Umbilical cord (tissue), 2 donors: ENCODE results near the gene SLFN12L. TPM values are rescaled to one million over a fixed set of nuclear protein-coding genes. Genes with fewer than 3 reads are reported as not detected.
"Not testable (repeated sequence)": the region's sequence is repeated elsewhere in the genome, so short reads cannot be mapped to it uniquely, and the experiment has no call there.

Experiments used
- DNase-seq: peaks from one replicate; pipeline ENCODE4 v3.0.0-alpha.2; 2015; ENCODE audit warnings: low spot score
- total RNA-seq: library from RNA; depleted of rRNA; stranded (reverse); fragments of >200 nt; gene quantifications from one replicate; pipeline ENCODE4 v1.2.3, GENCODE V29; 2014; ENCODE audit warnings: low replicate concordance; ENCODE audit not compliant: insufficient read depth

SLFN12L gene
- 8.4 TPM for total RNA-seq

DNA sequence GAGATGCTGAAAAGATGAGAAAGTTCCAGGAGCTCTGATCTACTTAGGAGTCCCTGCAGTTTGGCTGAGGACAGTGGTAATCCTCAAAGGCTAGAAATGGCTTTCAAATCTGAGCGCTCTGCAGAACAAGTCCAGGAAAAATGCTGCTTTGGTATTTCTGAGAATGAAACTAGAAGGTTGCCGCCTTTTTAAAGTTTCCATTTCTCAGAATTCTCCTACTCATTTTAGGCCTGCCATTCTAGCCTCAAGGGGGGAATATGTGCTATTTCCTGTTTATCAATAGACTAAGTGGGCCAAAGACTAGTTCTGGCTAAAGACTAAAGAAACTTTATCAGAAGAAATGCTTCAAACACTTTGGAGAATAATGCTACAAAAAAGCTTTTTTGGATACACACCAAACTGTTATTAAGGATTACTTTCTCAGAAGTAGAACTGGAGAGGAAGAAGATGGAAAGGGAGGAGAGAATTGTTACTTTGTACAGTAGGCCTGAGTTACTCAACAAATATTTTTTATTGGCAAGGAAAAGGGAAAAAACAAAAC is at the start of gene SLFN12L:
Gene SLFN12L (minus strand): TSS at position 78 of the 541 bp plus-strand sequence. CDS start 15,314 bp downstream, outside the sequence.
- peak; percentile 10 for DNase-seq

DNA sequence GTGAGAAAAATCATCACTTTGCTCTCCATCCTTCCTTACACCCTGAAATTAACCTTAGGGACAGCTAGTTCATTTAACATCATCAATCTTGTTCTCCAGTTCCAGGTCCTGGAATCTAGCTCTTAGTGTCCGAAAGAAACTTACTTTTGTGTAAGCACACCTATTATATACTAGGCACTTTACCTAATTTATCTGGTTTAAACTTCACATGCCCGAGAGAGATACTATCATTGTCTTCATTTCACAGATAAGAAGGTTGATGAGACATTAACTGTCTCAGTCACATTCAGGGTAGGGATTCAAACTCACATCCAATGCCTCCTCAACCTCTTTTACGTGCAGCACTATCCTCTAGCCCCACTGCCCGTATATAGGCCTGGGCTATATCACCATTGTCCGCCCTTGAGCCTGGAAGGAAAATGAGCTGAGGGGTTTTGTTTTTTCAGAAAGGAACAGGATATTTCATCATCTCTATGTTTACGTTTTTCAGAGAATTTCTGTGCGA is 49.1 kb upstream of the SLFN12L start:
- DNase-seq = no peak

DNA sequence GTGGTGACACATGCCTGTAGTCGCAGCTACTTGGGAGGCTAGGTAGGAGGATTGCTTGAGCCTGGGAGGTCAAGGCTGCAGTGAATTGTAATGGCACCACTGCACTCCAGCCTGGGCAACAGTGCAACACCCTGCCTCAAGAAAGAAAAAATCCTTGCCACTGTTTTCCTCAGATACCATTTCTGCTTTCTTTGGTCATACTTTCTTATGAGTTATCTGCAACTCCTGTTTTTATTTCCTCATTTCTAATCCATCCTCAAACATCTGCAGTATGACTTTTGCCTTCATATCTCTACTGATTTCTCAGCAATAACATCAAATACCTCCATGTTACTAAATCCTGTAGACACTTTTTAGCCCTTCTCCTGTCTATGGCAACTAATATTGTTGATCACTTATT is 46.6 kb upstream of the SLFN12L start:
- no peak for DNase-seq

DNA sequence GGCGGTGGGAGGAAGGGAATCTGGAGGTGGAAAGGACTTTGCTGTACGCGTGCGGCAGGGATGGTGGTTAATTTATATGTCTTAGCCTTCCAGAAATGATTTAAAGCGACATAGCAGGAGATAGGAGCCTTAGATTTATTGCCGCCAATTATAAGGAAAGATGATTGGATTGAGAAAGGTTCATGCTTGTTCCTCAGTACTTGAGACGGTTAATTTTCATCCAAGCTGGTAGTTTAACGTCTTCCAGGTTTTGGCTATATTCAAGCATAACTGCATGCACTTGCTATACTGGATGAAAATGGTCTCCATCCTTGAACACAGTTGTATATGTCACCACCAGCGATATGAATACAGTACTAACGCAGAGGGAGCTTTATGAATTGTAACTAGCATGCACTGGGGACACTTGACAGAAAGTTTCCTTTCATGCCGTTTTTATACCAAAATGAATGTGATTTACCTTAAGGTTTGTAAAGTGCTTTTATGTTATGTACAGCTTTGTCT is 41.5 kb upstream of the SLFN12L start:
- no peak for DNase-seq

DNA sequence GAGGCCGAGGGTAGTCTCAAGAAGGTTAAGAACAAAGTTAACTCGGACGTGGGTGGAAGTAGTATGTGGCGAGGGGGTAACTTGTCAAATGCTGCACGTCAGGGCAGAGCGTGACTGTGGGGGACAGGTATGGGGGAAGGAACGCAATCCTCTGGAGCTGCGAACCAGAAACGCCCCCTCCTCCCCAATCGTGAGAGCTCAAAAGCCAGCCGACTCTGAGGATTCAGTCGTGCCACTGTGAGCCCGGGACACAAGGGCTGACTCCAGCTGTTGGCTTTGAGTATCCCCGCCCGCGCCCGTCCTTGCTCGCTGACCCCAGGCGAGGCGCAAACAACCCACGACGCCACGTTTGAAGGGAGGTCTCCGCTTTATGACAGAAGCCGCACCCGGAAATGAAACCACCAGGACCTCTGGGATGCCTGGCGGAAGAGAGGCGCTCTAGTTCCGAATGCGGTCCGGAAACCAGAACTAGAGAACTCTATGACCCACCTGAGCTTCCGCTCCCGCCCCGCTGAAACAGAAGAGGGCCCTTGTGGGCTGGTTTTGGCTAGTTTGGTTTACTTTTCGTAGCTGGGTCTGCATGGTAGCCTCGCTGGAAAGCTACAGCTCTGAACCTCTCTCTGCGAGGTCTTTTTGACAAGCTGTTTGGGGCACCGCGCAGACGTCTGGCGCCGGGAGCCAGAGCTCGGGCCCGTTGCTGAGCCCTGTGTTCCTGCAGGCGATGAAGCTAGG is 40.9 kb upstream of the SLFN12L start, which contains the start of gene PEX12:
Gene PEX12 (minus strand): TSS at position 375 of the 732 bp plus-strand sequence. CDS start 550 bp downstream, outside the sequence.
- peak; percentile 98 for DNase-seq

DNA sequence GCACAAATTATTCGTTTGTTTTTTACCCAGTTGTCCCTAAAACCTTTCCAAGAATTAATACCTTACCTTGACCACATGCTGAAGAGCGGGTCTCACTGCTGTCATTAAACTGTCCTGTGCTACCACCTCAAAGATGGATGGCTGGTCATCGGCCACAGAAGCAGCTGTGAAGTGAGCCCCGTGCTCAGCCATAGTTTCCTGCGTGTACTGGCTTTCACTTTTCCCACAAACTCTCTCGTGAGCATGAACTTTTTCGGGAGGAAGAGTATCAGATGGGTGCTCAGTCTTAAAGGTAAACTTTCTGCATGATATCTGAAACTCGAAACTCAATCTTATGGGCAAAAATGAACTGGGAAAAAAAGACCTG is 40.3 kb upstream of the SLFN12L start:
- peak; percentile 20 for DNase-seq

DNA sequence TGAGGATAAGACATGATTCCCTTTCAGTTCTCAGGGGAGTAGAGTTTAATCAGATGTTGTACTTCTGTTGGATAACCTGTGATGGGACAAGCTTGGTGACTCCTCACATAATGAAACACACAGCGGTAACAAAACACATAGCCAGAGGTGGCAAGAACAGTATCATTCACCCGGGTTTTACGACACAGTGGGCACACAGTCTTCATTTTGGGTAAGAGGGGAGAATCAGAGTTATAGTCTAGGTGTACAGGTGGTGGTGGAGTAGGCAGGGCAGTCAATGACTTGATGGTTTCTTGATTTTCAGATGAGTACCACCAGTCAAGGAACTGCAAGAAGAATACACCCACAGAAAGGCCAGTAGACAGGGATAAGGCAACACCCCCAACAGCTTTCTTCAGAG is 38.3 kb upstream of the SLFN12L start:
- DNase-seq = no peak

DNA sequence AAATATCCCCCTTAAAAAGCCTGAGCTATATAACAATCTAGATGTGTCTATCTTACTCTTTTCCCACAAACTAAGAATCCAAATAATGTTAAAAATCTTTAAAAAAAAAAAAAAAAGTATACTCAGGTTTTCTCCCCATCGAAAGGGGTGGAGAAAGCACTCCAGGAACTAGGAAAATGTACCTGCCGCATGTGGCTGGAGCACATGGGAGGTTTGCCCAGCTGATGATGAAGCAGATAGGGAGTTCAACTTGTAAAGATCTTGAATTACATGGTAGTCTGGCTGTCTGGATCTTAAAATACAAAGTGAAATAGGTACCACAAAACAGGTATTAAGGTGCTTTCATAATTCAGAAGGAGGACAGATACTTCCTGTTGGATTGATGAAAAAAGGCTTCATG is 31.9 kb upstream of the SLFN12L start:
- DNase-seq = no peak

DNA sequence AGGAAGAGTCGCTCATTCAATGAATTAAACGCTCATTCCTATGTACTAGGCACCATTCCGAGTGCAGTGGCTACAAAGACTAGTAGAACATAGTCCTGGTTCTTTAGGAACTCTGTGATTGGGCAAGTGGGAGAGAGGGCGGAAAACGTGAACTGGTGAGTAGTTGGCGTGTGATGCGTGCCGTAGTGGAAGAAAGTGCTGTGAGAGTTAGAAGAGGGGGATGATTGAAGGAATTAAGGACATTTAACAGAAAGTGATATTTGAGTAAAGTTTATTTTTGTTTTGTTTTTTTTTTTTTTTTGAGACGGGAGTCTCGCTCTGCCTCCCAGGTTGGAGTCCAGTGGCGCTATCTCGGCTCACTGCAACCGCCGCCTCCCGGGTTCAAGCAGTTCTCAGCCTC is 31.1 kb upstream of the SLFN12L start:
- DNase-seq = no peak

DNA sequence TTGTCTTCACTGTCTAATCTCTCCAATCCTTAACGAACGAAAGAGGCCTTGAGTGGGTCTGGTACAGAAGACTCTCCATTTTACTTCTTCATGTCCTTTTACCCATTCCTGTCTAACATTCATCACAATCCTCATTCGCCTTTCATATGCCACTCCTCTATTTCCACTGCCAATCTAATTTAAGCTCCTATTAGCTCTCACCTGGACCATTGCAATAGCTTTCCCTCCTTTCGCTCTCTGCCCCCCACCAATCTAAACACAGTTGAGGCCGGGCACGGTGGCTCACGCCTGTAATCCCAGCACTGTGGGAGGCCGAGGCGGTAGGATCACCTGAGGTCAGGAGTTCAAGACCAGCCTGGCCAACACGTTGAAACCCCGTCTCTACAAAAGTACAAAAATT is 29.5 kb upstream of the SLFN12L start:
- no peak for DNase-seq

DNA sequence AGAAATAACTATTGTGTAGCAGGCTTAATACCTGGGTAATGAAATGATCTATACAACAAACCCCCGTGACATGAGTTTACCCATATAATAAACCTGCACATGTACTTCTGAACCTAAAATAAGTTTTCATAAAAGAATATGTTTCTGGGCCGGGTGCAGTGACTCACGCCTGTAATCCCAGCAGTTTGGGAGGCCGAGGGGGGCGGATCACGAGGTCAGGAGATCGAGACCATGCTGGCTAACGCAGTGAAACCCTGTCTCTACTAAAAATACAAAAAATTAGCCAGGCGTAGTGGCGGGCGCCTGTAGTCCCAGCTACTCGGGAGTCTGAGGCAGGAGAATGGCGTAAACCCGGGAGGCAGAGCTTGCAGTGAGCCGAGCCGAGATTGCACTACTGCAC is 25.7 kb upstream of the SLFN12L start:
- not testable (repeated sequence) for DNase-seq

DNA sequence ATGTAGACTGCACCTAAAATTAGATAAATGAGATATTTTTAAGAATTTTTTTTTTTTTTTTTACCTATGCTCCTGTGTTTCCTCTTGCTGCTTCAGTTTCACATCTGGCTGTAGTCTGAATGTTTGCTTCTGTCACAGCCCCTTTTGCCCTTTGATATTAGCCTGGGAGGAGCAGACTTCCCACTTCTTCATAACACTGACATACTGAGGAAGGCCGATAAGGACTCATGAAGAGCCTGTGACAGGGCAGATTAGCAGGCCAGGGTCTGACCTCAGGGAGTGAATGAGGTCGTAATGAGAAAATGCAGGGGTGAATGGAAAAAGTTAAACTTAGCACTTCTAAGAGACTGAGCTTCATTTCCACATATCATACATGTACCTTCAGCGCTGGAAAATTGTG is 23.2 kb upstream of the SLFN12L start, which contains the start of gene SLFN14:
Gene SLFN14 (minus strand): TSS at position 117 of the 400 bp plus-strand sequence. CDS start 2,757 bp downstream, outside the sequence.
- no peak for DNase-seq

DNA sequence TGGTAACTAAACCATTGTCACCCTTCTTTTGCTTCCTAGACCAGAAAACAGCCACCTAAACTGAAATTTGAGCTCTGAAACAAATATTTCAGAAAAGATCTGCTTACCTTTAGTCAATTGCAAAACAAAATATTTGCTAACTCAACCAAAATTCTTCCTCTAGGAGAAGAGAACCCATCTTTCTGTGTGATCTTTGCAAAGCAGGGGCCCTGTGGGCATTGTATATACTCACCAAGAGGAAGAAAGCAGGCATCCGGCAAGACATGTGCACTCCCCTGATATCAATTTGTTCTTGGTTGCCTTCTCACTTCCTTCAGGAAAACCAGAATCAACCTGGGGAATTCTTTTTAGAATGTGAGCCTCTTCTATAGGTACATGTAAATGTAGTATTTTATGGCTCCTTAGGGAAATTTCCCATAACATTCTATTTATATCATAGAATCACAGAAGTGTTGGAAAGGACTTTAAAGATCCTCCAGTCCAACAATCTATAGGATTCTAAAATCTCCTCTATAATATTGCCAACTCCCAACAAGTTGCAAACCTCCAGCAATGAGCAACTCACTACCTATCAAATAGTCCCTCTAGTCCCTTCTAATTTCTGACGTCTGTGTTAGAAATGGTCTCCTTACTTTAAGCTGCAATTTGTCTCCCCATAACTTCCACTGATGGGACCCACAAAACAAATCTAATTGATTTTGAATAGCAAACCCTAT is 22.2 kb upstream of the SLFN12L start:
- DNase-seq = no peak

DNA sequence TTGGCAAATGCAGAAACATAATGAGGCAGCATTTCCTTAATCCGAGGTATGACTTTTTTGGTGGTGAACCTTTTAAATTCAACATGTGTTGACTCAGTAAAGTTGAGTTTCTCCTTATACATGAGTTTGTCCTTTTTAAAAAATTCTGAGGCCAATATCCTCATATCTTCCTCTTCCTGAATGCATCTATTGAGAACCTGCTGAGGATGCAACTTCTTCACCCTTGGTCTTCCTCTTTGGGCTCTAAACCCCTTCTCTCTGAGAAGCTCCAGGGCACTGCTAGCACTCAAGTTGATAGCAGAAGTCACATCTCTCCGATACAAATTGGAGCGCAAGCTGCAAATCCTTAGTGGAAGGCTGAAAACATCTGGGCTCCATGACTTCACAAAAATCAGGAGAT is 19.9 kb upstream of the SLFN12L start:
- DNase-seq = no peak

DNA sequence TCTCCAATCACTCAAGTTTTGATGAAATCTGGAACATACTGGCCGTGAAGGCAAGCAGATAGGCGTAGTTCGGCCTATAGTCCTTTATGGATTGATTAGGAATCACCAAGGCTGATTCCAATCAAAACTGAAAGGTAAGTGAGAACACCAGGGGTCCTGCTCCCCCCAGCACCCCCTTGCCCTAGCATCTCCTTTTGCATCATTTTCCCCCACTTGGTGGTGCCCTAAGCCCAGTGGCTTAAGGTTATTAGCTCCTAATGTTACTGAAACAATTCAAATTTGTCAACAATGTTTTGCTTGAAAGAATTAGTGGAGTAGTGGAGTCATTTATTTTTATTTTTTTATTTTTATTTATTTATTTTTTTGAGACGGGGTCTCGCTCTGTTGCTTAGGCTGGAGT is 18.2 kb upstream of the SLFN12L start:
- DNase-seq = no peak

DNA sequence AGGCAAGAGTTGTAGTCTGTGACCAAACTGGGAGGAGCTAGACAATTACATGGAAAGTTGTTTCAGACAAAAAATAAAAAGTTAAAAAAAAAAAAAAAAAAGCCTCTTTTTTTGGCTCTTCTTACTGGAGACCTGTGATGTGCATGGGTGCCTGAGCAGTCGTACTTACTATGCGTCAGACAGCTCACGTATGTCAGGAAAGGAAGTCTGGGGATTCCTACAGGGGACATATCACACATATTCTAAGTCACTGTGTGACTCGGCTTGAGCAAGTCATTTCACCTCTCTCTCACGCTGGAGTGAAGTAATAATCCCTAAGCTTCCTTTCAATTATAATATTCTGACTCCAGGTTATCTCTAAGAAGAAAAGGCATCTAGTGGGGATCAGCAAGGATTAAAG is 17.2 kb upstream of the SLFN12L start:
- no peak for DNase-seq

DNA sequence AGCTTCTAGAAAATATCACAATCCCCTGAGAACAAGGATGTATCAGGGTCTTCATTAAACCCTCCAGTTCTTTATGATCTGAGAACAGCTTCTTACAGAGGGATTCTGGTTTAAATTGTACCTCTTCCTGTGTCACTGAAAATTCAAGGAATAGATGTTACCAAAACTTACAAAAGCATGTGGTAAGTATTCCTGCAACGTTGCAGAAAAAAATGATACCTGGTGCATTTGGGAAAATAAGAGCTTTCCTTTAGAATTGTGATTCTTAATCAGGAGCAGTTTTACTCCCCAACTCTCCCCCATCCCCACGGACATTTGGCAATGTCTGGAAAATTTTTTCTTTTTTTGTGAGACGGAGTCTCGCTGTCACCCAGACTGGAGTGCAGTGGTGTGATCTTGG is 15.8 kb upstream of the SLFN12L start:
- DNase-seq = no peak

DNA sequence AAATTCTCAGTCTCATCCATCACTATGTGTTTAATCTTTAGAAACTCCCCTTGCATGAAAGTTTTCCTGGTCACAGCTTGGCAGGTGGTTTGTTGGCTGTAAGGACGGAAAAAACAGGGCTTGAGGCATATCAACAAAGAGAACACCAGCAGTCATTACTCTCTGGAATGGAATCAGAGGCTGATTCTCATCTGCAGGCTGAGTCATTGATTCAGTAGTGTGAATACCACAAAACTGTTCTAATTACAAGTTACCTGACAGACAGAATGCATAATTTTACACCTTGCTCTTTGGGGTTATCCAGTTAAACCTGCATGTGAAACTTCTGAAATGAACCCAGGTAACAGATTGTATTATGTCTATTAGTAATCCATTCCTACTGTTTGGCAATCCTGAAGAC is 11.5 kb upstream of the SLFN12L start:
- no peak for DNase-seq

DNA sequence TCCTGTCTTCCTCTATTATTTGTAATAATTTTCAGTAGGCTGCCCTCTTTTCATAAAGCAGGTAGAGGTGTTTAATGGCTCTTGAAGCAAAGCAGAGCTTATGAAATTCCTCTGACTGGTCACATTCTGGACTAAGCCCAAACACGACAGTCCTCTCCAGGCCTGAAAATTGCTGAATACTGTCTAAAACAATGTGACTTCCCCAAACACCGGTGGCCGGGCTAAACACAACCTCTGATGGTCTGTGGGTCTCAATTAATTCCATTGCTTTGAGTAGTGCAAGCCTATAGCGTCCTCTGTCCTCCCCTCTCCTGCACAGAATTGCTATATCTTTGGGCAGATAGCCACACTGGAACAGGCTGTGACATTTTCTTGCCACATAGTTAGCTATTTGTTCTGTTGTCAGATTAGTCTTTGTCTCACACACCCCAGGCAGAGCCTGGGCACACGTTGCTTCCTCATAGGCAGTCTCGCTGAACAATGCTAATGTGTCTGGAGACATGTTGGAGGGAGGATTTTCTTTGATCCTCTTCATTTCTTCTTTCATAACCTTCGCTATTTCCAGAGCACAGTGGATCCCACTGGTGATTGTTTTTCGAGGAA is 10.8 kb upstream of the SLFN12L start:
- no peak for DNase-seq

DNA sequence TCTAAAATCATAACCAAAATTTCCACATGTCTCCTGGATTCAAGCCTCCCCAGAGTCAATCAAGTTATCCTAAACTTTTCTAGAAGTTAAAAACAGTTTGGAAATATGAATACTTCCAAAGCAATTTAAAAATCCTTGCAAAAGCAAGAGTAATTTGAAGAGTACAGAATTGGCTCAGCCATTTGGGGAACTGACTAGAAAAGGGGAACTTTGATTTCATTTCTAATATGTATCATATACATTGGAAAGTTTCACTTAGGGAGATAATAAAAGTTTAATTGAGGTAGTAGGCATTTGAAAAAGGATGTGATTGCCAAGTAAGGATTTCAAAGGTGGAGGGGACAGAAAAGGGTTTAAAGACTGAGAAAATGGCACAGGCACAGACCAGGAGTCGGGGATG is 9.0 kb upstream of the SLFN12L start:
- no peak for DNase-seq

DNA sequence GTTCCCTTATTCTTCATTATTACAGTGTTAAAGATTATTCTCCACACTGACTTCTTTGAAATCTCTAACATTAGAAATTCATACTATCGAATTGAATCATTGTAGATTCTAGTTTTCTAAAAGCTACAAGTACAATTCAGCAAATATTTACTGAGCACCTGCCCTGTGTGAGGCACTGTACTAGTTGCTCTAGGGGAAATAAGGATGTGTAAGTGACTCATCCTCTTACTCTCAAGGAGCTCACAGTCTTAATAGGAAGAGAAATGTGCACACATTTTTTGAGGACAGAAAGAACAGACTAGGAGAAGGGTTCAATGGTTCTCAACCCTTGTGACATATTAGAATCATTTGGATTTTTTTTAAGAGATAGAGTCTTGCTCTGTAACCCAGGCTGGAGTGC is 7.7 kb upstream of the SLFN12L start:
- no peak for DNase-seq

DNA sequence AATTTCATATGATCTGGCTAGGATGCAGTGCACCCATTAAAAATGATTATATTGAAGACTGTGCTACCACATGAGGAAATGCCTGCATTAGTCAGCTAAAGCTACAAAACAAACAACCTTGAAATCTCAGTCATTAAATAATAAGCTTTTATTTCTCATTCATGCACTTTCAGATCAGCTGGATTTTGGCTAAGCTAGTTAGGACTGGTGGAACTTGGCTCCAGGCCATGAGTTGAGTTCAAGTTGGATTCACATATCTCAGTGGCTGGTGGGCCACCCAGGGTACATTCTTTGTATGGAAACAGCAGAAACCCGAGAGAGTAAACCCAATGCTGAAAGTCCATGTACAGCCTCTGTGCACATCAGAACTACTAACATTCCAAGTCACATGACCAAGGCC is 6.4 kb upstream of the SLFN12L start:
- no peak for DNase-seq
